Measurements from ENCODE around the gene C14orf180.
"Not testable (repeated sequence)": the region's sequence is repeated elsewhere in the genome, so short reads cannot be mapped to it uniquely, and the experiment has no call there.

The C14orf180 gene

DNA sequence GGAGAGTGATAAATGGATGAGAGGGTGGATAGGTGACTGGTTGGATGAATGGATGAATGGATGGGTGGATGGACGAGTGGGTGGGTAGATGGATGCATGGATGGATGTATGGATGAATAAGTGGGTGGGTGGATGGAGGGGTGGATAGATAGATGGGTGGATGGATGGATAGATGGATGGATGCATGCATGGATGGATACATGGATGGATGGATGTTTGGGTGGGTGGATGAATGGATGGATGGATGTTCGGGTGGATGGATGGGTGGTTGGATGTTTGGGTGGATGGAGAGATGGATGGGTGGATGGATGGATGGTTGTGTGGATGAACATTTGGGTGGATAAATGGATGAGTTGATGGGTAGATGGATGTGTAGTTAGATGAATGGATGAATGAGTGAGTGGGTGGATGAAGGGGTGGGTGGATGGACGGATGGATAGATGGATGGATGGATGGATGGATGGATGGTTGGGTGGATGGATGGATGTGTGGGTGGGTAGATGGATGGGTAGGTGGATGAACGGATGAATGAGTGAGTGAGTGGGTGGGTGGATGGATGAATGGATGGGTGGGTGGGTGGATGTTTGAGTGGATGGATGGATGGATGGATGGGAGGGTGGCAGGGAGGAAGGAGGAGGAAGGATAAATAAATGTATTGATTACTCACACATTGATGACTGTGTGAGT, 34.7 kb downstream of the C14orf180 start:
- no peak for DNase-seq (ENCODE audit: low read depth)

GRCh38 chr14:104624939-104625338, 45.4 kb downstream of the C14orf180 start:
- no peak for DNase-seq (ENCODE audit: low read depth)

GRCh38 chr14:104632781-104633180, 53.2 kb downstream of the C14orf180 start:
- no peak for DNase-seq (ENCODE audit: low read depth)

DNA sequence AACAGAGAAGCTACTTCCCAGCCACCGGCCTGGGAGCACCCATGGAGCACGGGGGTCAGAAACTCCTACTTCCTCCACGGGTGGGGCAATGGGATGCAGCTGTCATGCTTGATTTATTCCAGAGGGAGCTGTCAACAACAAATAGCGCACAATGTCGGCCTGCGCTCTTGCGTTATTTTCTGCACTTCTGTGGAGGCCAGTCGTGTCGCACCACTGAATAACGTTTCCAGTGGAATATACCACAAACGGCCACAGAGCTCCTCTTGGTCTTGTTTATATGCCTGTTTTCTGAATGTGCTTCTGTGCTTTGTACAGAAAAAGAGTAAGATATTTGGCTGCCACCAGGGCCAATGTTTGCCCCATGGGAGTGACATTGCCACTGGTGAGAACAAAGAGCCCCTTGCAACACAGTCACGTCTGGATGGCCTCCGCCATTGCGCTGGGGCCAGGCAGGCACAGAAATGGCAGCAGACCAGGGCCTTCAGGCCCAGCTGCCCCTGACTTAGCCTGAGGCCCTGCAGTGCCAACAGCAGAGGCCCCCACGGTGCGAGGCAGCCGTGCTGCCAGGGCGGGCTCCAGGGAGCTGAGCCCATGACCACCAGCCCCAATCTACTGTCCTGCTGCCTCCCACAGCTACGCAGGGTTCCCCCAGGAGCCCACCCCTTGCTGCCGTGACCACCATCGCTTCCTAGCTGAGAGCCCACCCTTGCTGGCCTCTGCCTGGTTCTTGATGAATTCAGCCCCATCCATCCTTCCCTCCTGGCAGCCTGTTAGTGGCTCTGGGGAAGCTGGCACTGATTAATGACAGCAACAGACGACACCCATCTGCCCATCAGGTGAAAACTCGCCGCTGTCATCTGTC, 53.9 kb downstream of the C14orf180 start:
- DNase-seq (ENCODE audit: low read depth), result no peak

DNA sequence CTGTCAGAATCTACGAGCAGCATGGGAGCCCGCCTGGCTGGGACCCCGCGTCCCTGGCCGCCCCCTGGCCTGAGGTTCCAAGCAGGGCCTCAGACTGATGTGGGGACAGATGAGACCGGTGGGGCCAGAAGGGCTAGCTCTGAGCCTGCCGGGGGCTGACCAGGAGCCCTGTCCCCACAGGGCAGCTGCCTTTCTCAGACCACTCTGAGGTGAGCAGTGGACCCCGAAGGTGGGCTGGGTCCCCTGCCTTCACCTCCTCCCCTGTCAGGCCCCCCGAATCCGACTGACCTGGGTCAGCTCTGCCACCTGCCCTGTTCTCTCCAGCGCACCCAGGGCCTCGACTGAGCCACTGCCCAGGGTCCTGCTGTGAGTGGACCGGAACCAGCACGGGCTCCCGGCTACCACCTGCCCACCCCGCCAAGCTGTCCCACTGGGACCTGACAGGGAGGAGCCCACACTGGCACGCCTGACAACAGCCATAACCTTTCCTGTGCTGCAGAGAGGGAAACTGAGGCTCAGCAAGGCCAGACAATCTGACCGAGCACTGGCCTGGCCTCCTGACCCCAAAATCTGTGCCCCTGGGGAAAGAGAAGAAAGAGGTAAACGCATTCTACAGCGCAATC, 54.7 kb downstream of the C14orf180 start:
- DNase-seq (ENCODE audit: low read depth), result no peak

GRCh38 chr14:104634886-104635570, 55.5 kb downstream of the C14orf180 start:
- DNase-seq (ENCODE audit: low read depth), result no peak

GRCh38 chr14:104635717-104636116, 56.2 kb downstream of the C14orf180 start:
- DNase-seq (ENCODE audit: low read depth), result no peak

DNA sequence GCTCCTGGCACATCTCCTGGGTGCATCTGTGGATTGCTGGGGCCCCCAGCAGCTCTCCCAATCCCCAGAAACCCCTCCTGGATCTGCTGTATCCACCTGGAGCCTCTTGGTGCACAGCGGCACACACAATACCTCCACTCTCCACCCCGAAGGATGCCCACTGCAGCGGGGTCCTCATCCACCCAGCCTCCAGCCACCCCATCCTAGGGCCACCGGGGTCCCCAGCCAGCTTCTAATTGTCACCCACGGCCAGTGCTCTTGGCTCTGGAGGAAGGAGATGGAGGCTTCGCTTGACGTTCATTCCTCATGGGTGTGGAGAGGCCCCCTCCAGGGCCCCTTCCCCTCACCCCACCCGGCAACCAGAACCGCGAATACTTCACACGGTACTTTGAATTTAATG, 56.6 kb downstream of the C14orf180 start:
- DNase-seq (ENCODE audit: low read depth), result no peak

DNA sequence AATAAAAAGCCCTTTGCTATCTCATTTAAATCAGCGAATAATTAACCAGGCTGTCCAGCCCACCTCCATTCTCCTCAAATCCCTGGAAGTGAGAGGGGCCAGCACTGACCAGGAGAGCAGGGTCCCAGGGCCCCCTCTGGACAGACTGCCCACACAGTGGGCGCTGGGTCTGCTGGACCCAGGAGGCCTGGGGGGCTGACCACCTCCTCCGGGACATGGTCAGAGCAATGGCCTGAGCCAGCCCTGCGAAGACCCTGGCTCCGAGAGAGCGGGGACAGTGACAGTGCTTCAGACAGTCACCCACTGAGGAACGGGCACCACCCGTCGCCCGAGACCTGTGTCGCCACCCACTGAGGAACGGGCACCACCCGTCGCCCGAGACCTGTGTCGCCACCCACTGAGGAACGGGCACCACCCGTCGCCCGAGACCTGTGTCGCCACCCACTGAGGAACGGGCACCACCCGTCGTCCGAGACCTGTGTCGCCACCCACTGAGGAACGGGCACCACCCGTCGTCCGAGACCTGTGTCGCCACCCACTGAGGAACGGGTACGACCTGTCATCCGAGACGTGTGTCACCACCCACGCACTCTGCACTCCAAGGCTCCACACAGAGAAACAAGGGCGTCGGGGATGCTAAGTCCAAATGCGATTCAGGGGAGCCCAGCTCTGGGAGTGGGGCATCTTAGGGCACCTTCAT, 57.4 kb downstream of the C14orf180 start:
- DNase-seq (ENCODE audit: low read depth), result not testable (repeated sequence)

GRCh38 chr14:104637546-104638003, 58.0 kb downstream of the C14orf180 start:
- no peak for DNase-seq (ENCODE audit: low read depth)

DNA sequence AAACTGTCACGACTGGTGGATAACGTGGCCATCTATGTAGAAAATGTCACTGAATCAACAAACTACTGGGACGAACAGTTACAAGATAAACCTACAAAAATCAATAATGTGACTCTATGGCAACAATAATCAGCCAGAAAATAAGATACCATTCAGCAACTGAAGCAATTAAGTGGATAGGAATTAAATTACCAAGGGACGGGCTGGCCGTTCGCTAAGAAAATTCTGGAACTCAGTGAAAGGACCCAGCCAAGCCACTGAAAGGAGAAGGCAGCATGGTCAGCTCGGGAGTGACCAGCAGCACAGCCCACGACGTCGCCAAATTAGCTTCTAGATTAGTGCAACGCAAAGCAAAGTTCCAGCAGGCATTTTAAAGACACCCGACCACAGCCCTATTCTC, 58.6 kb downstream of the C14orf180 start:
- DNase-seq (ENCODE audit: low read depth), result no peak

DNA sequence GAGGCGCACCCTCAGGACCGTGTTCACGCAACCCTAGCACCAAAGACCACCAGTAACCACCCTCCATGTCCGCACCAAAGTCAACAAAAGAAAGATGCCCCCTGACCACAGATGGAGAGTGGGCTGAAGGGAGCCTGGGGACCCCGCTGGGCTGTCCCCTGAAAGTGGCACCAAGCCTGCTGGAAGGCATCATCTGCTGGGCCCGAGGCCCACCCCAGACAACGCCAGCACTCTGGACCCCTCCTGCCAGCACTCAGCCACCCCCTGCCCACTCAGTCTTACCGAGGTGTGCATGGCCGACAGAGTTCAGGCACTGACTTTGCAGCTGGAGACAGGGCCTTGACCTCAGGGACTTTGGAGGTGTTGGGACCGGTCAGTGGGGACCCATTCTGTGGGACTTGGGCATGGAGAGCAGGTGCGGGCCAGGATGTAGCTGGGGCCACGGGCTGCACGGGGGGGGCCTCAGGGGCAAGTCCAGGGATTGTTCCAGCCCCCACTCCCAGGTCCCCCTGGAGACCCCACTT, 59.4 kb downstream of the C14orf180 start:
- no peak for DNase-seq (ENCODE audit: low read depth)

- DNase-seq (ENCODE audit: low read depth), result no peak
These were observed 59.9 kb downstream of the C14orf180 start for GRCh38 chr14:104639471-104639870.

Measured in fibroblast of the conjunctiva (primary cell).